ENCODE data around the gene NIFK.

Gene NIFK

GRCh38 chr2:121688820-121689219, 47.9 kb downstream of the NIFK start:
- TF ChIP-seq SPI1 (IDR thresholded peaks at IDR 0.05; ENCODE audit: low read depth, low read length), result no peak
- TF ChIP-seq POU2F2 (IDR thresholded peaks at IDR 0.05; ENCODE audit: low read depth, low read length), result no peak
- no peak for TF ChIP-seq POLR2AphosphoS5 (IDR thresholded peaks at IDR 0.05; ENCODE audit: low read depth, low read length)
- TF ChIP-seq POLR2A (IDR thresholded peaks at IDR 0.05; ENCODE audit: low read depth, low read length), result no peak
- no peak for TF ChIP-seq TAF1 (IDR thresholded peaks at IDR 0.05; ENCODE audit: low read depth, low read length)
- TF ChIP-seq PAX5 (IDR thresholded peaks at IDR 0.05; ENCODE audit: insufficient read depth, low read length, severe bottlenecking), result no peak
- FAIRE-seq, result no peak
- no peak for DNase-seq (ENCODE audit: insufficient read length, low spot score)

- TF ChIP-seq POLR2A (IDR thresholded peaks at IDR 0.05; ENCODE audit: low read depth, low read length), result no peak
- no peak for TF ChIP-seq POLR2AphosphoS5 (IDR thresholded peaks at IDR 0.05; ENCODE audit: low read depth, low read length)
- no peak for FAIRE-seq
- DNase-seq (ENCODE audit: insufficient read length, low spot score), result no peak
Observed at GRCh38 chr2:121686902-121687301, 49.8 kb downstream of the NIFK start.

GRCh38 chr2:121686218-121686617, 50.5 kb downstream of the NIFK start:
- TF ChIP-seq TAF1 (IDR thresholded peaks at IDR 0.05; ENCODE audit: low read depth, low read length), result no peak
- TF ChIP-seq POLR2AphosphoS5 (IDR thresholded peaks at IDR 0.05; ENCODE audit: low read depth, low read length), result no peak
- TF ChIP-seq POLR2A (IDR thresholded peaks at IDR 0.05; ENCODE audit: low read depth, low read length), result no peak
- no peak for TF ChIP-seq PAX5 (IDR thresholded peaks at IDR 0.05; ENCODE audit: insufficient read depth, low read length, severe bottlenecking)
- no peak for TF ChIP-seq POU2F2 (IDR thresholded peaks at IDR 0.05; ENCODE audit: low read depth, low read length)
- no peak for TF ChIP-seq SPI1 (IDR thresholded peaks at IDR 0.05; ENCODE audit: low read depth, low read length)
- FAIRE-seq (no peak), DNase-seq (ENCODE audit: insufficient read length, low spot score) (no peak)

GRCh38 chr2:121682396-121683298, 54.0 kb downstream of the NIFK start:
- TF ChIP-seq PAX5 (IDR thresholded peaks at IDR 0.05; ENCODE audit: insufficient read depth, low read length, severe bottlenecking), result no peak
- no peak for TF ChIP-seq POU2F2 (IDR thresholded peaks at IDR 0.05; ENCODE audit: low read depth, low read length)
- TF ChIP-seq SPI1 (IDR thresholded peaks at IDR 0.05; ENCODE audit: low read depth, low read length), result no peak
- no peak for TF ChIP-seq TAF1 (IDR thresholded peaks at IDR 0.05; ENCODE audit: low read depth, low read length)
- no peak for TF ChIP-seq POLR2AphosphoS5 (IDR thresholded peaks at IDR 0.05; ENCODE audit: low read depth, low read length)
- TF ChIP-seq POLR2A (IDR thresholded peaks at IDR 0.05; ENCODE audit: low read depth, low read length), result no peak

GRCh38 chr2:121677855-121678254, 58.8 kb downstream of the NIFK start:
- no peak for TF ChIP-seq TAF1 (IDR thresholded peaks at IDR 0.05; ENCODE audit: low read depth, low read length)
- TF ChIP-seq PAX5 (IDR thresholded peaks at IDR 0.05; ENCODE audit: insufficient read depth, low read length, severe bottlenecking), result no peak
- TF ChIP-seq POU2F2 (IDR thresholded peaks at IDR 0.05; ENCODE audit: low read depth, low read length), result no peak
- no peak for TF ChIP-seq POLR2AphosphoS5 (IDR thresholded peaks at IDR 0.05; ENCODE audit: low read depth, low read length)
- TF ChIP-seq POLR2A (IDR thresholded peaks at IDR 0.05; ENCODE audit: low read depth, low read length), result no peak
- TF ChIP-seq SPI1 (IDR thresholded peaks at IDR 0.05; ENCODE audit: low read depth, low read length), result no peak
- FAIRE-seq (no peak), DNase-seq (ENCODE audit: insufficient read length, low spot score) (no peak)

More at GRCh38 chr2:121682396-121683298, 54.0 kb downstream of the NIFK start:
- FAIRE-seq, result no peak
- DNase-seq (ENCODE audit: insufficient read length, low spot score), result no peak
